RWPE1 (cell line): Measurements from ENCODE around the gene UNC5C.

Experiments
- CTCF ChIA-PET: fragments of 350-600 bp; sonication (Branson Sonifier 250); formaldehyde crosslinking; extraction: SDS; loops from one replicate; lab custom pipeline; 2021; lab: Yijun Ruan, JAX
- POLR2A ChIA-PET: fragments of 400-600 bp; formaldehyde crosslinking; extraction: SDS; loops from one replicate; lab custom pipeline; 2020; ENCODE audit warnings: antibody characterized with exemption; ENCODE audit not compliant: low non-redundant PET; lab: Yijun Ruan, JAX
- DNase-seq: peaks from one replicate; pipeline ENCODE4 v3.0.0; 2012; ENCODE audit warnings: low spot score
- H3K27ac ChIP-seq: fragments of 450-650 bp; 2 replicates; pipeline ENCODE4 v1.5.1; 2017
- TF ChIP-seq, protein P1 (sequence below): fragments of 450-650 bp; conservative IDR thresholded peaks from 2 replicates; pipeline ENCODE4 v1.5.1; 2017; ENCODE audit warnings: low read depth, mild to moderate bottlenecking

Gene UNC5C

DNA sequence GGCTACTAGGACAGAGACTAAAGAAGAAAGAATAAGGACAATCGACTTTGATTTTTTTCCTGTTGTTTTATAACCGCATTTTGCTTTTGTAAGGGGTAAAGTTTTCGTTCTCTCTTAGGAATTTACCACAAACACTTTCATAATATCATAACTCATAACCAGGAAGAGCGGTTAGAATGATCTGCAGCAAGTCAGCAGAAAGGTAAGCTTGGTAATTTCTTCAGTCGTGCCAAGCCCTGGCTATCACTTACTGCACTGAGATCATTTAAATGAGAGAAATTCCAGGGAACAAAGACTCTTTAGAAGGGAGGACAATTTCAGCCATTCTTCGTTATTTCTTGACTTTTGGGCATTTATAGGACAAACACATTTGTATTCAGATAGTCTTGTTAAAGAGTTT lies 258.1 kb downstream of the UNC5C start:
- ChIA-PET CTCF (interaction anchor here (0.6 kb wide), 1 partner anchor 9 kb away, joined by 3 read pairs; no protein-coding TSS in a partner anchor), POLR2A (no interaction called here)
- no peak overlapping the region for H3K27ac ChIP-seq
- DNase-seq: no peak
- TF ChIP-seq, protein P1, sequence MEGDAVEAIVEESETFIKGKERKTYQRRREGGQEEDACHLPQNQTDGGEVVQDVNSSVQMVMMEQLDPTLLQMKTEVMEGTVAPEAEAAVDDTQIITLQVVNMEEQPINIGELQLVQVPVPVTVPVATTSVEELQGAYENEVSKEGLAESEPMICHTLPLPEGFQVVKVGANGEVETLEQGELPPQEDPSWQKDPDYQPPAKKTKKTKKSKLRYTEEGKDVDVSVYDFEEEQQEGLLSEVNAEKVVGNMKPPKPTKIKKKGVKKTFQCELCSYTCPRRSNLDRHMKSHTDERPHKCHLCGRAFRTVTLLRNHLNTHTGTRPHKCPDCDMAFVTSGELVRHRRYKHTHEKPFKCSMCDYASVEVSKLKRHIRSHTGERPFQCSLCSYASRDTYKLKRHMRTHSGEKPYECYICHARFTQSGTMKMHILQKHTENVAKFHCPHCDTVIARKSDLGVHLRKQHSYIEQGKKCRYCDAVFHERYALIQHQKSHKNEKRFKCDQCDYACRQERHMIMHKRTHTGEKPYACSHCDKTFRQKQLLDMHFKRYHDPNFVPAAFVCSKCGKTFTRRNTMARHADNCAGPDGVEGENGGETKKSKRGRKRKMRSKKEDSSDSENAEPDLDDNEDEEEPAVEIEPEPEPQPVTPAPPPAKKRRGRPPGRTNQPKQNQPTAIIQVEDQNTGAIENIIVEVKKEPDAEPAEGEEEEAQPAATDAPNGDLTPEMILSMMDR: no peak

DNA sequence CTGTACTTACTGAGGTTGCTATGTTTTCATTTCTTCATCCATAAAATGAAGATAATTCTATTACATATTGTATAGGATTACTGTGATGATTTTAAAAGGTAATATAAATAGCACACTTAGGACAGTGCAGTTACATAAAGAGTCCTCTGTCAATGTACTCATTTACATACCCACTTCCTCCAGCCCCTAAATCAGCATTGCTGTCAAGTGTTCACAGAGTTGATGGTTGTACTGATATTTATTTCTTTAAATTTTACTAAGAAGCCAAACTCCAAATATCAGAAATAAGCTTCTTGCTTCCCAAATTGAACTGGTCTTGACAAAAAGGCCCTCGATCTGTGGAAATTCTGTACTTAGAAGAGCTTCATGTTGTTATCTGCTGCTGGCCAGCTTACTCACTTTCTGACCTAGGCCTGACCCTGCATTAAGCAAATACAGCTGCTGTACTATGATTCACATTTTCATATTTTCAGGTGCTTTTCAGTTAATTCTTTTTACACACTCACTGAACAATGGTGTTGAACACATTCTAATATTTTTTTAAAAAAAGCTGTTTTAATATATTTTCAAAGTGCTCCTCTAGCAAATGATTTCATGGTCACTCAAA lies 259.6 kb downstream of the UNC5C start:
- ChIA-PET POLR2A (no interaction called here), CTCF (interaction anchor here (0.6 to 0.7 kb wide), 2 partner anchors 16 to 1134 kb away, joined by 3 to 4 read pairs; no protein-coding TSS in a partner anchor)
- H3K27ac ChIP-seq: no peak overlapping the region
- TF ChIP-seq, protein P1: no peak
- peak; percentile 40 for DNase-seq

DNA sequence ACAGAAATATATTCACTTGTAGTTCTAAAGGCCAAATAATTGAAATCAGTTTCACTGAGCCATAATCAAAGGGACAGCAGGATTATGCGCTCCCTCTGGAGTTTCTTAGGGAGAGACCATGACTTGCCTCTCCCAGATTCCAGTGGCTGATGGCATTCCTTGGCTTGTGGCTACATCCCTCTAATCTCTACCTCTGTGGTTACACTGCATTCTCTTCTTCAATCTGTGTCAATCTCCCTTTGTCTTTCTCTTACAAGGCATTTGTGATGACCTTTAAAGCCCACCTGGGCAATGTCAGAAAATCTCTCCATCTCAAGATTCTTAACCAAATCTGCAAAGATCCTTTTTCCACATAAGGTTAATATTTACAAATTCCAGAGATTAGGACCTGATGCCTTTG lies 260.2 kb downstream of the UNC5C start:
- no peak overlapping the region for H3K27ac ChIP-seq
- no peak for DNase-seq
- ChIA-PET CTCF (interaction anchor here (0.6 kb wide), 1 partner anchor 32 kb away, joined by 5 read pairs; no protein-coding TSS in a partner anchor), POLR2A (no interaction called here)
- TF ChIP-seq, protein P1: no peak

DNA sequence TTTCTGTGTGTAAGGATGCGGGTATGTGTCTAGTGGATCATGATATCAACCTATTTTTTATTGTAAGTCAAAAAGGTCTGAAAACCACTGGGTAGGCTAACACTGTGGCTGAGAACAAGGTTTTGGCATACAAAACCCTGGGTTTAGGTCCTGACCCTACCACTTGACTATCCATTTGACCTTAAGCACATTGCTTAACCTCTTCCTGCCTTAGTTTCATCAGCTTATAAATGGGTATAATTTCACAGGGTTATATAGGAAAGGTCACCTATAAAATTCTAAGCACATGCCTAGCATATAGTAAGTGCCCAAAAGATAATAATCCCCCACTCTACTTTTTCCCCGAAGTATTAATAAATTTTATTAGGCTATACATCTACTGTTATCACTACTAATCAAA lies 263.0 kb downstream of the UNC5C start:
- no peak for DNase-seq
- POLR2A ChIA-PET: no interaction called here
- CTCF ChIA-PET: no interaction called here
- TF ChIP-seq, protein P1: no peak
- no peak overlapping the region for H3K27ac ChIP-seq

DNA sequence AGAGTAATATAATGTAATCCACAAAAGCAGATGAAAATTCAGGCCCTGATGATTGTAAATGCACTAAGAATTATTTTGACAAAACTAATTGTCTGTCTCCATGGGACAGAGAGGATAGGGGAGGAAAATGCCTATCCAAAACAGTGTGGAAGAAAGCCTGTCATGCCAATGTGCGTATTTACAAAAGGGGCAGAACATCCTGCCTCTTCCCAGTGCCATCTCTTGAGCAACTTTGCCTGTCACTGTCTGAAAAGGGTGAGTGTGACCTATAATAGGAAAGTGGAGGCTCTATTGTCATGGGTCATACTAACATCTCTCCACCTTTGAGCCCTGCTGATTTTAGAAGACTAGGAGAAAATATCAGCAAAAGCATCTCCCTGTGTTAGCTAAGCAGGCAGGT lies 264.1 kb downstream of the UNC5C start:
- H3K27ac ChIP-seq: no peak overlapping the region
- POLR2A ChIA-PET: no interaction called here
- CTCF ChIA-PET: no interaction called here
- TF ChIP-seq, protein P1: no peak
- DNase-seq: no peak

DNA sequence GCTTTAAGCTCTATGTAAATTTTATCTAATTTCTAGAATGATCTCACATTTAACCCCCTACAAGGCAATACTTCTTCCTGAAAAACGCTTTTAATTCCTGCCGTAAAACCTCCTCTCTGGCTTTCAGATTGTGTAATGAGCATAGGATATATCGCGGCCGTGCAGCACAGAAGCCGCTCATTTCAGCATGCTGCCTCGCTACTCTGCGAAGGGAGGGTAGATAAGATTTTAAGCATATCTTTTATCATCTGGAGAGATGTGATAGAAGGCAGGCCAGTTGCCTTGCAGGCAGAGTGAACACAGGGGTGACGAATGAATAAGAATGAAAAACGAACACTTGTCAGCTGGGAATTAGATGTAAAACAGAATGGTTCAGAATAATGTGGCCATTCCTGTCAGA lies 265.5 kb downstream of the UNC5C start:
- no peak overlapping the region for H3K27ac ChIP-seq
- TF ChIP-seq, protein P1: no peak
- CTCF ChIA-PET: no interaction called here
- POLR2A ChIA-PET: no interaction called here
- no peak for DNase-seq
